GM18505 (cell line): ENCODE measurements around the gene WFDC1.

Experiments
- ATAC-seq: cut with Tn5 transposase; IDR thresholded peaks from one replicate; pipeline ENCODE4 v1.9.1; 2021; ENCODE audit not compliant: unreplicated experiment
- POLR2A ChIP-seq: IDR thresholded peaks from 4 replicates; pipeline ENCODE4 v1.6.1; 2011; ENCODE audit warnings: borderline replicate concordance; ENCODE audit not compliant: insufficient read depth, insufficient read length; ENCODE audit errors: extremely low read depth

WFDC1 gene

DNA sequence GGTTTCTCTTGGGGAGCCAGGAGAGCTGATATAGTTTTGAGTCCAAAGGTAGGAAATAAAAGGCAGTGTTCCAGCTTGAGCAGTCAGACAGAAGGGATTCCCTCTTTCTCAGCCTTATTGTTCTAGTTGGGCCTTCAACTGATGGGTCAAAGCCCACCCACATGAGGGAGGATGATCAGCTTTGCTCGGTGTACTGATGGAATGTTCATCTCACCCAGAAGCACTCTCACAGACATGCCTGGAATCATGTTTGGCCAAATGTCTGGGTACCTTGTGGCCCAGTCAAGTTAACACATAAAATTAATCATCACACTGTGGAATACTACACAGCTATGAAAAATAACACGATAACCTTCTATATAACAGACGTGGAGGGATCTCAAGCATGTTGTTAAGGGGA lies 31.7 kb upstream of the WFDC1 start:
- no peak for ATAC-seq
- TF ChIP-seq POLR2A: no peak

DNA sequence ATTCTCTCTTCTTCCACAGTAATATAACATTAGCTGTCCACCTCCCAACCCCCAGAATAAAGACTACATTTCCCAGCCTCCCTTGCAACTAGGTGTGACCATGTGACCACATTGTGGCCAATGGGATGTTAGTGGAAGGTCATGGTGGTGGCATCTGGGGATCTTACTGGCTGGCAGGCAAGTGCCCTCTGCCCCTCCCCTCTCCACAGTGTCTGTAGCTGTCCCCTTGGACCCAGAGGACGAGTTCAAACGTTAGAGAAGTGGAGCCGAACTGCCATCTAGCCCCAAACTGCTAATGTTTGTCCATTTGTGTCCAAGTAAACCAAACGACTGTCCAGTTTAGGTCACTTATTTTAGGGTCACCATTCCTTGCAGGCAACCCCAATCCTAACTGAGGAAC lies 28.2 kb upstream of the WFDC1 start:
- TF ChIP-seq POLR2A: no peak
- no peak for ATAC-seq

- ATAC-seq: no peak
- TF ChIP-seq POLR2A: no peak
Measured at GRCh38 chr16:84267380-84267779, 27.3 kb upstream of the WFDC1 start.

GRCh38 chr16:84268291-84269040 lies 26.2 kb upstream of the WFDC1 start:
- no peak for TF ChIP-seq POLR2A
- no peak for ATAC-seq

- TF ChIP-seq POLR2A: no peak
- no peak for ATAC-seq
Measured at GRCh38 chr16:84270071-84270470, 24.6 kb upstream of the WFDC1 start.

DNA sequence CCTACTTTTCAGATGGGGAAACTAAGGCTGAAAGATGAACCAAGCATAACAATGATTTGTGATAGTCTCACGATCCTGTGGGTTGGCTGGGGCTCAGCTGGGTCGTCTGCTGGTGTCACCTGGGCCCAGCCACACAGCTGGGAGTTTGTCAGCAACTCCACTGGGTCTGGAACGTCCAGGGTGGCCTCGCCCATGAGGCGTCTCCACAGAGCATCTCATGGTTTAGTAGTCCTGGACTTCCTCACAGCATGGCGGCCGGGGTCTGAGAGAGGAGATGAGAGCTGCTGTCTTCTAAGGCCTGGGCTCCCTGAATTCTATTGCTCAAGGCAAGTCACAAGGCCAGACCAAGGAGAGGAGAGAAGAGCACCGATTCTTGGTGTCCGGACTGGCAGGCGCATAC lies 24.1 kb upstream of the WFDC1 start:
- no peak for ATAC-seq
- TF ChIP-seq POLR2A: no peak

DNA sequence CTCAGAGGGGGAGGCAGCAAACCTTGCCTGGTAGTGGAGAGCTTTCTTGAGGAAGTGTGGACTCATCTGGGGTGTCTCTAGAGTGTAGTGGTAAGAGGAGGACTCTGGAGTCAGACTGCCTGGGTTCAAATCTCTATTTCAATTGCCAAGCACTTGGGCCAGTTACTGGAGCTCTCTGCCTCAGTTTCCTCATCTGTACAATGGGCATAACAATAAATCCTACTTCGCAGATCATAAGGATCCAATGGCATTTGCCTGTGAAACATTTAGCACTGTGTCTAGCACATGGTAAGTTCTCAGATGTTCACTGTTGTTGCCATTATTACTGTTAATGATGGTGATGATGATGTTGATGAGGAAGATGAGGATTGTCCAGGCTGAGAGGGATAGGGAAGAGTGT lies 23.6 kb upstream of the WFDC1 start:
- no peak for ATAC-seq

DNA sequence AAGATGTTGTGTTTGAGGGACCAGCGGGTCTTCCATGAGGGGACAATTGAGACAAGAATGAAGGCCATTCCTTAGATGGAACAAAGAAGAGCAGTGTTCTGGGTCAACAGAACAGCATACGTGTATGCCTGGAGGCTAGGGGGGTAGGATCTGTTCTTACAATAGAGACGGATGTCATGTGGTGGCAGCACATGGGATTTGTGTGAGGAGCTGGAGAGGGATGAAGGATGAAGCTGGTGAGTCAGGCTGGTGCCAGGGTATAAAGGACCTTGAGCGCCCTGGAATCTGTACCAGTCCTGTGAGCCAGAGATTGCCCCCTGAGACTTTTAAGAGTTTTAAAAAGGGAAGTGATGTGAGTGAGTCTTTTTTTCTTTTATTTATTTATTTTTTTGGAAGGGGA lies 22.8 kb upstream of the WFDC1 start:
- TF ChIP-seq POLR2A: no peak
- ATAC-seq: no peak

More for the DNA sequence above, 23.6 kb upstream of the WFDC1 start:
- TF ChIP-seq POLR2A: no peak

GRCh38 chr16:84272740-84273320 lies 21.8 kb upstream of the WFDC1 start:
- no peak for ATAC-seq
- TF ChIP-seq POLR2A: no peak

- TF ChIP-seq POLR2A: no peak
- no peak for ATAC-seq
Measured at GRCh38 chr16:84274515-84274914, 20.2 kb upstream of the WFDC1 start.

DNA sequence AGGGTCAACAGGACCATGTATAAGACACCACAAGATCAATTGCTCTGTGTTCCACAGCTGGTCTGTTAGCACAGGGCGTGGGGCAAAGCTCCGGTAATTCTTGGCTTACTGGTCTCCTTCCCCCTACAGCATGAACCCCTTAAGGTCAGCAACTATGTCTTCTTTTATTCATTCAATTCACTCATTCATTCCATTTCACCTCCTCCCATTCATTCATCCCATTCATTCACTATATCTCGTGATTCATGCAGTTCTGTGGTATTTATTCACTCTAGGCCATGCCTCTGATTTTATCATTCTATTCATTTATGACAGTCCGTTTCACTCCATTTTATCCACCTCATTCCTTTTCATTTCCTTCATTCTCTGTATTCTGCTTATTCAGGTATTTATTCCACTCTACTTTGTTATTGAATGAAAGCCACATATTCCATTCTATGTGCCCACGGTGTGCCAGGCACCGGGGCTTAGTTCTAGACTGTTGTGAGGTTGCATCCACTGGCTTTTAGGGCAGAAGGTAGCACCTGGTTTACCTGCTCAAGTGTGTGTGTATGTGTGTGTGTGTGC lies 19.0 kb upstream of the WFDC1 start:
- no peak for ATAC-seq
- no peak for TF ChIP-seq POLR2A

DNA sequence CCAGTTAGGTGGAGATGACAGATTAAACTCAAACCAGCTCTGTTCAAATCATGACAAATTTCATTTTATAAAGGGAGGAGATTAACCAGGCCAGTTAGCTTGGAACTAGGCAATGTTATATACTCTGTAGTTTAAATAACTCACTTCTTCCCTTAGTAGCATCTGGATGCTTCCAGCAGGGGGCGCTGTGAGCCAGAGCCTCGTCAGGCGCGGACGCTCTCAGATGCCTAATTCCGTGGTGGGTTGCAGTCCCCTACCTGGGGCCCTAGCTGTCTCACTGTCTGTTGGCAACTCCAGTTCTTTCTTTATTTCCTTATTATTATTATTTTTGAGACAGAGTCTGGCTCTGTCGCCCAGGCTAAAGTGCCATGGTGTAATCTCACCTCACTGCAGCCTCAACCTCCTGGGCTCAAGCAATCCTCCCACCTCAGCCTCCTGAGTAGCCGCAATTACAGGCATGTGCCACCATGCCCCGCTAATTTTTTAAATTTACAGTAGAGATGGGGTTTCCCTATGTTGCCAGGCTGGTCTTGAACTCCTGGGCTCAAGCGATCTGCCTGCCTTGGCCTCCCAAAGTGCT lies 17.3 kb upstream of the WFDC1 start:
- ATAC-seq: no peak
- TF ChIP-seq POLR2A: no peak

GRCh38 chr16:84278333-84278732 lies 16.3 kb upstream of the WFDC1 start:
- no peak for TF ChIP-seq POLR2A
- ATAC-seq: no peak

- no peak for ATAC-seq
- TF ChIP-seq POLR2A: no peak
Measured at GRCh38 chr16:84278968-84279367, 15.7 kb upstream of the WFDC1 start.
